ENCODE data around the gene ANKRD45.

DNA sequence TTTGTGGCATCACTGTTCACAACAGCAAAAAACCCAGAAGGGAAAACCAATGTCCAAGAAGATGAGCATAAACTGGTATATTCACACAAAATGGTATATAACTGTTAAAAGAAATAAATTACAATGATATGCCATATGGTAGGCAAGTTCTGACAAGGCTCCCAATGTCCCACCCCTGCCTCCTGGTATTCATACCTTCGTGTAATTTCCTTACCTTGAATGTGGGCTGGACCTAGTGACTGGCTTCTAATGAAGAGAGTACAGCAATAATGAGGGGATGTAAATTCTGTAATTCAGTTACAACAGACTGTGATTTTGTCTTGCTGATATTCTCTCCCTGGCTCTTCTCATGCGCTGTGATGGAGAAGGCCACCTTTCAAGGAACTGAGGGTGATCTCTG, 9.3 kb downstream of the ANKRD45 start:
- TF ChIP-seq FOXA1 (IDR thresholded peaks at IDR 0.05) (no peak), TARDBP (IDR thresholded peaks at IDR 0.05) (no peak), FOXK2 (IDR thresholded peaks at IDR 0.05) (no peak), ARNT (IDR thresholded peaks at IDR 0.05) (no peak), LEF1 (IDR thresholded peaks at IDR 0.05; ENCODE audit: borderline replicate concordance) (no peak), FOXM1 (IDR thresholded peaks at IDR 0.05; ENCODE audit: borderline replicate concordance) (no peak), CTBP1 (IDR thresholded peaks at IDR 0.05; ENCODE audit: borderline replicate concordance) (no peak), SP1 (IDR thresholded peaks at IDR 0.05) (no peak), SUZ12 (IDR thresholded peaks at IDR 0.05) (no peak)
